Keratinocyte (primary cell): ENCODE measurements around the gene TM7SF3. TPM values are rescaled to one million over a fixed set of nuclear protein-coding genes. Genes with fewer than 3 reads are reported as not detected.

Experiments used
- DNase-seq: peaks from one replicate; pipeline ENCODE4 v3.0.0-alpha.2; 2011; ENCODE audit warnings: low read depth, missing footprints, low spot score
- FAIRE-seq: peaks from 2 replicates; lab custom pipeline; 2011; peaks lifted over from hg19 to GRCh38; lab: Jason Lieb, UNC
- H2AFZ ChIP-seq: 2 replicates; pipeline ENCODE4 v1.6.0; 2012; ENCODE audit warnings: low read length, control low read depth, inconsistent platforms; ENCODE audit not compliant: control insufficient read depth
- H3K27ac ChIP-seq: 2 replicates; pipeline ENCODE4 v1.5.1; 2011; ENCODE audit warnings: low read length; ENCODE audit not compliant: control insufficient read depth, insufficient read depth
- H3K27me3 ChIP-seq: 3 replicates; pipeline ENCODE4 v1.6.0; 2011; ENCODE audit warnings: low read length; ENCODE audit not compliant: control insufficient read depth, insufficient read depth; ENCODE audit errors: extremely low read depth
- H3K36me3 ChIP-seq, 2 experiments: 2 replicates in 1 of 2; 3 replicates in 1 of 2; pipeline ENCODE4 v1.5.1; 2011; ENCODE audit warnings: low read length in 2 of 2, mild to moderate bottlenecking in 1 of 2; ENCODE audit not compliant: control insufficient read depth in 2 of 2, insufficient read depth in 2 of 2; ENCODE audit errors: extremely low read depth in 1 of 2
- H3K4me1 ChIP-seq: 3 replicates; pipeline ENCODE4 v1.5.1; 2011; ENCODE audit warnings: low read length; ENCODE audit not compliant: control insufficient read depth, insufficient read depth; ENCODE audit errors: extremely low read depth
- H3K4me2 ChIP-seq: 3 replicates; pipeline ENCODE4 v1.6.0; 2011; ENCODE audit warnings: low read depth, low read length; ENCODE audit not compliant: control insufficient read depth, insufficient read depth; ENCODE audit errors: extremely low read depth
- H3K4me3 ChIP-seq, 3 experiments: fragments of 200-600 bp in 1 of 3; sonication (generic) in 1 of 3; 2 replicates in 2 of 3; 3 replicates in 1 of 3; pipeline ENCODE4 v1.5.1; 2011 to 2016; ENCODE audit warnings: low read length in 3 of 3, mild to moderate bottlenecking in 3 of 3, control low read depth in 2 of 3, inconsistent platforms in 1 of 3, low read depth in 1 of 3, mixed read lengths in 1 of 3, mixed run types in 1 of 3, moderate library complexity in 1 of 3; ENCODE audit not compliant: control insufficient read depth in 2 of 3, insufficient read depth in 2 of 3; ENCODE audit errors: extremely low read depth in 1 of 3
- H3K79me2 ChIP-seq: 2 replicates; pipeline ENCODE4 v1.6.0; 2012; ENCODE audit warnings: low read length; ENCODE audit not compliant: control insufficient read depth, insufficient read depth
- H3K9ac ChIP-seq: 3 replicates; pipeline ENCODE4 v1.6.0; 2011; ENCODE audit warnings: low read length; ENCODE audit not compliant: control insufficient read depth, insufficient read depth; ENCODE audit errors: extremely low read depth
- H3K9me1 ChIP-seq: 3 replicates; pipeline ENCODE4 v1.6.0; 2011; ENCODE audit warnings: low read length; ENCODE audit not compliant: control insufficient read depth, insufficient read depth; ENCODE audit errors: extremely low read depth
- H3K9me3 ChIP-seq: 2 replicates; pipeline ENCODE4 v1.5.1; 2012; ENCODE audit warnings: low read depth, low read length; ENCODE audit not compliant: control insufficient read depth
- H4K20me1 ChIP-seq: 3 replicates; pipeline ENCODE4 v1.6.0; 2011; ENCODE audit warnings: low read length; ENCODE audit not compliant: control insufficient read depth, insufficient read depth; ENCODE audit errors: extremely low read depth
- CTCF ChIP-seq, 3 experiments: IDR thresholded peaks in 1 of 3; conservative IDR thresholded peaks in 1 of 3; optimal IDR thresholded peaks in 1 of 3; 2 replicates in 2 of 3; 3 replicates in 1 of 3; pipeline versions ENCODE3 to v1.5.1; 2011; ENCODE audit warnings: low read length in 3 of 3, mild to moderate bottlenecking in 3 of 3, moderate library complexity in 2 of 3, control low read depth in 1 of 3, inconsistent platforms in 1 of 3; ENCODE audit not compliant: insufficient read depth in 2 of 3; ENCODE audit errors: extremely low read depth in 1 of 3
- EZH2 ChIP-seq: IDR thresholded peaks from one replicate; pipeline ENCODE4 v1.6.1; 2012; ENCODE audit warnings: inconsistent platforms, mild to moderate bottlenecking, low read length, moderate library complexity
- dilution Hi-C: fragments of 300-500 bp; cut with MboI; formaldehyde crosslinking; loops from one replicate; pipeline ENCODE4 v1.7.0; 2020; ENCODE audit warnings: low sequenced_read_pairs; ENCODE audit not compliant: extremely low pct_ligation_motif_present
- polyA plus RNA-seq, 5 experiments: library from polyadenylated mRNA; depleted of rRNA in 3 of 5; stranded (reverse) in 3 of 5; stranded (forward) in 1 of 5; unstranded in 1 of 5; fragments of >200 nt; gene quantifications; 1 replicate in 1 of 5; 2 replicates in 3 of 5; 3 replicates in 1 of 5; pipeline versions ENCODE4 v1.2.1 to v1.2.3, GENCODE V29; 2011 to 2012; ENCODE audit warnings: missing spikeins in 2 of 5, low read depth in 1 of 5, low replicate concordance in 1 of 5

TM7SF3 gene
- polyA plus RNA-seq, 1 donor (not counting 4 experiments of a cell fraction or from before 2014, with no cell fraction given) = 407 TPM

DNA sequence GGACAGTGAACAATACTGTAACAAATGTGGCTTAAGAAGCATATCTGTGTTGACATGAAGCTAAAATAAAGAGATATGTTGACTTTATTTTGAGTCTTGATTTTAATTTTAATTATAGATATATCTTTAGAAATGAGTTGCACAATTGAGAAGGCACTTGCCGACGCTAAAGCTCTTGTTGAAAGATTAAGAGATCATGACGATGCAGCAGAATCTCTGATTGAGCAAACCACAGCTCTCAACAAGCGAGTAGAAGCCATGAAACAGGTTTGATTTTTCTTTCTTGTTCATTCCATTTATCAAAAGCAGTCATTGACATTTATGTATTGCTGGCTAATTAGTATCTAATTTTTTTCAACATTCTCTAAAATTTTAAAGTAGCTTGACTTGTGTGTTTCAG is 60.2 kb downstream of the TM7SF3 start:
- Histone ChIP-seq H3K79me2 (peaks cover 31% of the 10 kb centered on the region), H3K4me2 (no peak overlapping the region), H3K36me3 (peaks cover 5 to 8% of the 10 kb centered on the region in 2 experiments), H4K20me1 (no peaks in the 10 kb centered on the region), H3K27ac (no peak overlapping the region), H3K4me3 (no peak overlapping the region), H3K4me1 (no peaks in the 10 kb centered on the region), H3K27me3 (no peaks in the 10 kb centered on the region), H3K9ac (no peak overlapping the region), H3K9me1 (no peaks in the 10 kb centered on the region), H3K9me3 (no peaks in the 10 kb centered on the region), H2AFZ (no peak overlapping the region)
- dilution Hi-C loops = no loop called here
- FAIRE-seq (no peak), DNase-seq (no peak)
- TF ChIP-seq CTCF (optimal IDR thresholded peaks at IDR 0.05 in 1 of 3, IDR thresholded peaks at IDR 0.05 in 1 of 3, conservative IDR thresholded peaks at IDR 0.05 in 1 of 3; ENCODE audit: extremely low read depth in 1 of 3, insufficient read depth in 2 of 3, low read length in 3 of 3) = no peak
- no peak for TF ChIP-seq EZH2

GRCh38 chr12:26953447-26953846 is 60.7 kb downstream of the TM7SF3 start:
- no peaks in the 10 kb centered on the region for H3K9me1 ChIP-seq
- DNase-seq = no peak
- H3K79me2 ChIP-seq = peaks cover 36% of the 10 kb centered on the region
- no peaks in the 10 kb centered on the region for H3K27me3 ChIP-seq
- dilution Hi-C loops = no loop called here
- H3K9me3 ChIP-seq = no peaks in the 10 kb centered on the region
- no peak overlapping the region for H2AFZ ChIP-seq
- TF ChIP-seq EZH2 = no peak
- no peak for TF ChIP-seq CTCF (optimal IDR thresholded peaks at IDR 0.05 in 1 of 3, IDR thresholded peaks at IDR 0.05 in 1 of 3, conservative IDR thresholded peaks at IDR 0.05 in 1 of 3; ENCODE audit: extremely low read depth in 1 of 3, insufficient read depth in 2 of 3, low read length in 3 of 3)
- H3K4me2 ChIP-seq = no peak overlapping the region
- no peak for FAIRE-seq
- H3K4me1 ChIP-seq = no peaks in the 10 kb centered on the region
- no peak overlapping the region for H3K9ac ChIP-seq
- H3K27ac ChIP-seq = no peak overlapping the region
- no peak overlapping the region for H3K4me3 ChIP-seq
- H3K36me3 ChIP-seq = peaks cover 5 to 8% of the 10 kb centered on the region in 2 experiments
- no peaks in the 10 kb centered on the region for H4K20me1 ChIP-seq
